CD4-positive, alpha-beta T cell (primary cell): ENCODE measurements around the gene PAF1. TPM values are rescaled to one million over a fixed set of nuclear protein-coding genes. Genes with fewer than 3 reads are reported as not detected.

ENCODE experiments used
- ATAC-seq: fragments of 200-7000 bp; cut with Tn5 transposase; one replicate; pipeline ENCODE4 v1.10.0; 2022; ENCODE audit warnings: mild to moderate bottlenecking; ENCODE audit not compliant: poor library complexity
- CTCF ChIA-PET: fragments of 350-600 bp; sonication (Branson Sonifier 250); formaldehyde crosslinking; loops from one replicate; lab custom pipeline; 2021; ENCODE audit warnings: antibody characterized with exemption, inconsistent platforms; lab: Charles Lee
- POLR2A ChIA-PET: fragments of 350-600 bp; sonication (Branson Sonifier 250); formaldehyde crosslinking; loops from one replicate; lab custom pipeline; 2021; ENCODE audit warnings: antibody characterized with exemption, inconsistent platforms; lab: Charles Lee
- DNase-seq, 14 experiments: peaks; one replicate each; pipeline ENCODE4 v3.0.0-alpha.2; 2013 to 2020; ENCODE audit warnings: mixed read lengths in 2 of 14
- H3K27ac ChIP-seq, 2 donors: one replicate each; pipeline versions ENCODE4 v1.5.1 to v1.7.0; 2013; ENCODE audit warnings: low read length in 2 of 2, low read depth in 1 of 2, mild to moderate bottlenecking in 1 of 2
- H3K27me3 ChIP-seq, 2 experiments: 1 replicate in 1 of 2; 2 replicates in 1 of 2; pipeline versions ENCODE4 v1.6.1 to v1.7.0; 2013; ENCODE audit warnings: low read length in 2 of 2, control low read depth in 1 of 2, mild to moderate bottlenecking in 1 of 2, moderate library complexity in 1 of 2; ENCODE audit not compliant: insufficient read depth in 2 of 2, control insufficient read depth in 1 of 2
- H3K36me3 ChIP-seq: one replicate; pipeline ENCODE4 v1.6.1; 2013; ENCODE audit warnings: low read length, control low read depth; ENCODE audit not compliant: insufficient read depth
- H3K4me1 ChIP-seq: one replicate; pipeline ENCODE4 v1.6.1; 2013; ENCODE audit warnings: low read length, control low read depth; ENCODE audit not compliant: insufficient read depth
- H3K4me3 ChIP-seq: one replicate; pipeline ENCODE4 v1.5.1; 2013; ENCODE audit warnings: mild to moderate bottlenecking, low read length, moderate library complexity
- H3K9me3 ChIP-seq, 2 experiments: 1 replicate in 1 of 2; 2 replicates in 1 of 2; pipeline versions ENCODE4 v1.6.1 to v1.7.0; 2013; ENCODE audit warnings: low read length in 2 of 2, mild to moderate bottlenecking in 2 of 2, control low read depth in 1 of 2, moderate library complexity in 1 of 2; ENCODE audit not compliant: control insufficient read depth in 1 of 2, insufficient read depth in 1 of 2
- H3K27ac Mint-ChIP-seq: one replicate; pipeline ENCODE4 v1.8.0; 2020; ENCODE audit warnings: mixed read lengths
- H3K27me3 Mint-ChIP-seq: one replicate; pipeline ENCODE4 v1.8.0; 2021; ENCODE audit warnings: mixed read lengths
- H3K36me3 Mint-ChIP-seq: one replicate; pipeline ENCODE4 v1.8.0; 2021; ENCODE audit warnings: low read depth, mixed read lengths
- H3K4me1 Mint-ChIP-seq: one replicate; pipeline ENCODE4 v1.8.0; 2021; ENCODE audit warnings: low read depth, mixed read lengths
- H3K4me3 Mint-ChIP-seq: one replicate; pipeline ENCODE4 v1.8.0; 2020; ENCODE audit warnings: mild to moderate bottlenecking, mixed read lengths
- H3K9me3 Mint-ChIP-seq: one replicate; pipeline ENCODE4 v1.8.0; 2020; ENCODE audit warnings: mixed read lengths
- CTCF ChIP-seq: fragments of 200-600 bp; IDR thresholded peaks from one replicate; pipeline ENCODE4 v1.8.0; 2022; ENCODE audit warnings: antibody characterized with exemption, mild to moderate bottlenecking
- intact Hi-C, 2 experiments: fragments of 100-400 bp; cut with DNase I in 1 of 2; cut with micrococcal nuclease in 1 of 2; formaldehyde crosslinking; loops; one replicate each; pipeline versions ENCODE4 v1.15.1 to v1.9.0; 2023 to 2025; cut with DNase I, micrococcal nuclease
- total RNA-seq, 174 experiments: library from RNA in 2 of 174; stranded (reverse) in 2 of 174; gene quantifications; one replicate each; pipeline ENCODE4 v1.2.3 and lab custom pipeline; 2021 to 2026

PAF1 gene
- total RNA-seq, 2 experiments from 2014 or later, result 99.6 to 101 TPM

- H3K27me3 ChIP-seq, result no peaks in the 10 kb centered on the region
- H3K4me1 ChIP-seq, result peaks cover 84% of the 10 kb centered on the region
- Mint-ChIP-seq H3K9me3 (no peaks in the 10 kb centered on the region), H3K27me3 (peaks cover 12% of the 10 kb centered on the region), H3K27ac (peak overlapping the region; percentile 98), H3K36me3 (peaks cover 76% of the 10 kb centered on the region), H3K4me1 (peaks cover 53% of the 10 kb centered on the region), H3K4me3 (peak overlapping the region; percentile 95)
- peak overlapping the region; percentile 100 for H3K4me3 ChIP-seq
- DNase-seq, result peak in 13 of 14 experiments; percentile 55 to 89 (median 71)
- POLR2A ChIA-PET, result interaction anchor here (0.7 to 4.5 kb wide), 3 partner anchors 11 to 35 kb away, joined by 5 to 126 read pairs (median 48); partner anchors contain the start of genes MED29, PAF1 and SUPT5H
- peak overlapping the region; percentile 100 for H3K27ac ChIP-seq
- no peak for TF ChIP-seq CTCF
- CTCF ChIA-PET, result no interaction called here
- intact Hi-C loops, result loop anchor here (5.0 to 10.0 kb wide), 2 partner anchors 285 to 288 kb away; partner anchors contain the start of gene PAK4 (in 1 of the 2)
- peaks cover 29% of the 10 kb centered on the region for H3K36me3 ChIP-seq
- no peaks in the 10 kb centered on the region for H3K9me3 ChIP-seq
- ATAC-seq, result peak; percentile 24
These were observed 19.3 kb upstream of the PAF1 start for GRCh38 chr19:39410017-39410830.

DNA sequence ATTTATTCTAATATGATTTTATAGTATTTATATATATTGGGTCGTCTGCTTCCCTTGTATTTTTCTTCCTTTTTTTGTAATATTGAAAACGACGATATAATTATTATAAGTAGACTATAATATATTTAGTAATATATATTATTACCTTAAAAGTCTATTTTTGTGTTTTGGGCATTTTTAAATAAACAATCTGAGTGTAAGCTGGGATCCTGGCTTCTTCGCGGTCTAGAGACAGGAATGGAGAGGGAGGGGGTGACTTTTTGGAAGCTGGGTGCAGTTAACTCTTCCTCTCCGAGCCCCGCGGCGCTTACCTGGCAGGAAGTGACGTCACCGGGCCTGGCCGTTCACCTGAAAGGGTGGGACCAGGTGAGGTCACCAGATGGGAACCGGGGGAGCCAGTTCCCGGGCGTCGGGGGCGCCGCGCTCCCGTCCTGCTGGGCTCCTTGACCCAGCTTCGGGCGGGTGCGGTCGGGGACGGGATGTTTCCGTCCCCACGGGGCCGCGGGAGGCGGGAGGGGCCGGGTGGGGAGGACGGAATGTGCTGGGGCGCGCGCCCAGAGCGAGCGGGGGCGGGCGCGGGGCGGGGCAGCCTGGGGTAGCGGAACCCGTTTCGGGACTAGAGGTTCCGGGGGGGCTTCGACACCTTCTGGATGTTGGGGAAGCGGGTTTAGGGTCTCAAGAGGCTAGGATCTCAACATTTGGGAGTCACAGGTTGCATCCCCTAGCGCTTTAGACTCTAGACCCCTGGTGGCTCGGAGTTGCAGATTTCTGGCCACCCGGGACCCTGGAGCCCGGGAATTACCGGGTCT, 18.5 kb upstream of the PAF1 start:
- DNase-seq (peak; percentile 78 to 94 (median 90)), ATAC-seq (peak; percentile 5)
- no peaks in the 10 kb centered on the region for H3K27me3 ChIP-seq
- peak overlapping the region; percentile 100 for H3K27ac ChIP-seq
- Mint-ChIP-seq H3K9me3 (no peaks in the 10 kb centered on the region), H3K36me3 (peaks cover 74% of the 10 kb centered on the region), H3K4me3 (peak overlapping the region; percentile 99), H3K27me3 (peaks cover 12% of the 10 kb centered on the region), H3K4me1 (peaks cover 55% of the 10 kb centered on the region), H3K27ac (peak overlapping the region; percentile 98)
- H3K4me1 ChIP-seq, result peaks cover 84% of the 10 kb centered on the region
- ChIA-PET CTCF (interaction anchor here (3.4 kb wide), 1 partner anchor 12 kb away, joined by 21 read pairs; no protein-coding TSS in a partner anchor), POLR2A (interaction anchor here (0.7 to 9.4 kb wide), 6 partner anchors 10 to 67 kb away, joined by 3 to 144 read pairs (median 43); partner anchors contain the start of genes MED29, PAF1, RPS16 and SAMD4B)
- peak overlapping the region; percentile 100 for H3K4me3 ChIP-seq
- peaks cover 29% of the 10 kb centered on the region for H3K36me3 ChIP-seq
- no peak for TF ChIP-seq CTCF
- H3K9me3 ChIP-seq, result no peaks in the 10 kb centered on the region
- intact Hi-C loops, result loop anchor here (5.0 to 10.0 kb wide), 2 partner anchors 285 to 287 kb away; partner anchors contain the start of gene PAK4 (in 1 of the 2)
